ENCODE measurements around the gene PLXNB1.

PLXNB1 gene

DNA sequence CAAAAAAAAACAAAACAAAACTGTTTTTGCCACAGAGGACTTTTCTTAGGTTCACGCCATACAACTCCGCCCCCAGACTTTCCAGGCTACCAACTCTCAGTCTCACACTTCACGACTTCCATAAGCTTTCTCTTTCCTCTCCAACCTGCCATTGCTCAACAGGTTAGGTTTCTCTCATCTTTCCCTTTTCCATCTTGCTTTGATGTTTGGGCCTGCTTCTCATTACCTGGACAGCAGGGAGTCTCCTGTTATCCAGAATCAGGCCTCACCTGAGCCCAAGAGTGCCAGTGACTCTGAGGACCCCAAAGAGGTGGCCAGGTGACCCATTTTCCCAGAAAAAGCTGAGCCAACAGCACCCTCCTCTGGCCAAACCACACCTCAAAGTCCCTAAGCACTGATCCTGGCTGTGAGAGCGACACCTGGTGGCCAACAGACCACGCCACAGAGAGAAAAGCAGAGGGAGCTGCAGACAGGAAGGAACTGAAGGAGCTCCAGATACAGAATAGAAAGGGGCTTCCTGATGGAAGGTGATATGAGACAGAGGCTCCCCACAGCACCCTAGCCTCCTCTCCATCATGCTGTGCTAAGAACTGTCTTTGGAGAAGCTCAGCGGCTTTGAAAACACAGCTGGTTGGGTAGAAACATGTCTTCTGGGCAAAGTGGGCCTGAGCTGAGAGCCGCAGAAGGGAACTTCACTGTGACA, 6.0 kb upstream of the PLXNB1 start:
- no peak overlapping the region for H3K27ac ChIP-seq
- TF ChIP-seq ZFX (IDR thresholded peaks at IDR 0.05) = no peak
- TF ChIP-seq CTCF (conservative IDR thresholded peaks at IDR 0.05) = peak; percentile 99

GRCh38 chr3:48435223-48435595, 5.3 kb upstream of the PLXNB1 start:
- TF ChIP-seq CTCF (conservative IDR thresholded peaks at IDR 0.05) = no peak
- TF ChIP-seq ZFX (IDR thresholded peaks at IDR 0.05) = no peak
- H3K27ac ChIP-seq = no peak overlapping the region

DNA sequence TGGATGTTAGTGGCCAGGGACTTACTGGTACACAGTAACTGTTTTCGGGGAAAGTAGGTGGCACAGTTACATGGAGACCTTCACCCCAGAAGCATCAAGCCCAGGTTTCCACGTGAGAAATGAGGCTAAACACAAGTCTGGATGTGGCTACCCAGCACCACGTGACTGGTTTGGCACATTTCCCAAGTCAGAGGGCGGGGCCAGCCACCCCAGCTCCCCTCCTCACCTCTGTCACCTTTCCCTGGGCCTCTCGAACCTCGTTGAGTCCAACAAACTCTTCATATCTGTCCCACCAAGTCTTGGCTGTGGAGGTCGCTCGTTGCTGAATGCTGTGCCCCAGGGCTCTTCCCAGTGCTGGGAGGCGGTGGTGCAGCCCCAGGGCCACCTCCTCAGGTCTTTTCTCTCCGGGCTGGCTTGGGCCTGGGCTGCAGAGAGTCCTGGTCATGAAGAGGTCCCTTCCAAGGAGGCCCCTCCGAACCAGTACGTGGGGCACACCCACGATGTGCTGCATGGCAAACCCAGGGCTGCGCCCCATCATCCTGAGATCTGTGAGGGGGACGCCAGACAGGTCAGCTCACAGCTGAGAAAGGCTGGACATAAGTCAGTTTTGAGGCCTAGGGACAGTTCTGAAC, 4.8 kb upstream of the PLXNB1 start:
- no peak overlapping the region for H3K27ac ChIP-seq

GRCh38 chr3:48433472-48434118, 3.7 kb upstream of the PLXNB1 start:
- no peak overlapping the region for H3K27ac ChIP-seq
- TF ChIP-seq ZFX (IDR thresholded peaks at IDR 0.05) (no peak), CTCF (conservative IDR thresholded peaks at IDR 0.05) (no peak)

More for the DNA sequence above, 4.8 kb upstream of the PLXNB1 start:
- no peak for TF ChIP-seq ZFX (IDR thresholded peaks at IDR 0.05)
- no peak for TF ChIP-seq CTCF (conservative IDR thresholded peaks at IDR 0.05)

GRCh38 chr3:48432411-48433371, 2.8 kb upstream of the PLXNB1 start:
- no peak for TF ChIP-seq ZFX (IDR thresholded peaks at IDR 0.05)
- no peak; the same call in 1 of the 2 replicates for TF ChIP-seq CTCF (conservative IDR thresholded peaks at IDR 0.05)
- H3K27ac ChIP-seq = no peak overlapping the region

GRCh38 chr3:48431224-48432029, 1.5 kb upstream of the PLXNB1 start:
- H3K27ac ChIP-seq = peak overlapping the region; percentile 88; the same call in 1 of the 2 replicates

More at GRCh38 chr3:48431224-48432029, 1.5 kb upstream of the PLXNB1 start:
- TF ChIP-seq CTCF (conservative IDR thresholded peaks at IDR 0.05) (no peak), ZFX (IDR thresholded peaks at IDR 0.05) (no peak)

Measured in C4-2B (cell line).